H9 (cell line): ENCODE measurements around the gene ASTN2. TPM values are rescaled to one million over a fixed set of nuclear protein-coding genes. Genes with fewer than 3 reads are reported as not detected.

Source experiments
- DNase-seq: peaks from one replicate; pipeline ENCODE4 v3.0.0-alpha.2; 2017
- H2AFZ ChIP-seq: one replicate; pipeline ENCODE4 v1.6.1; 2013; ENCODE audit warnings: mild to moderate bottlenecking, low read length, control low read depth, moderate library complexity
- H2AK5ac ChIP-seq: 2 replicates; pipeline ENCODE4 v1.6.1; 2013; ENCODE audit warnings: low read length, control low read depth, mixed read lengths; ENCODE audit not compliant: insufficient read length
- H2BK120ac ChIP-seq: one replicate; pipeline ENCODE4 v1.6.1; 2013; ENCODE audit warnings: low read depth, mild to moderate bottlenecking, low read length, control low read depth, inconsistent platforms; ENCODE audit not compliant: poor library complexity, severe bottlenecking
- H2BK12ac ChIP-seq: 2 replicates; pipeline ENCODE4 v1.6.1; 2013; ENCODE audit warnings: low read length, control low read depth, mixed read lengths, low read depth; ENCODE audit not compliant: insufficient read length
- H2BK15ac ChIP-seq: 2 replicates; pipeline ENCODE4 v1.6.1; 2013; ENCODE audit warnings: low read depth, low read length, control low read depth
- H2BK20ac ChIP-seq: one replicate; pipeline ENCODE4 v1.6.1; 2013; ENCODE audit warnings: low read depth, mild to moderate bottlenecking, low read length, control low read depth, inconsistent platforms; ENCODE audit not compliant: poor library complexity, severe bottlenecking
- H2BK5ac ChIP-seq: 2 replicates; pipeline ENCODE4 v1.6.1; 2013; ENCODE audit warnings: low read length, control low read depth, mixed read lengths; ENCODE audit not compliant: insufficient read length
- H3K14ac ChIP-seq: 2 replicates; pipeline ENCODE4 v1.6.1; 2013; ENCODE audit warnings: low read length, control low read depth; ENCODE audit not compliant: insufficient read depth
- H3K18ac ChIP-seq: 2 replicates; pipeline ENCODE4 v1.6.1; 2013; ENCODE audit warnings: low read depth, mild to moderate bottlenecking, mixed read lengths, low read length, control low read depth; ENCODE audit not compliant: insufficient read length
- H3K23ac ChIP-seq: 2 replicates; pipeline ENCODE4 v1.6.1; 2013; ENCODE audit warnings: low read length, control low read depth, mixed read lengths, low read depth; ENCODE audit not compliant: insufficient read length
- H3K23me2 ChIP-seq: 2 replicates; pipeline ENCODE4 v1.6.1; 2013; ENCODE audit warnings: low read depth, mild to moderate bottlenecking, mixed read lengths, low read length, control low read depth; ENCODE audit not compliant: insufficient read length, poor library complexity, severe bottlenecking
- H3K27ac ChIP-seq: 2 replicates; pipeline ENCODE4 v1.5.1; 2013; ENCODE audit warnings: low read length, control low read depth, mixed read lengths, low read depth; ENCODE audit not compliant: insufficient read length
- H3K27me3 ChIP-seq: 2 replicates; pipeline ENCODE4 v1.6.1; 2013; ENCODE audit warnings: low read length, control low read depth, inconsistent platforms; ENCODE audit not compliant: insufficient read depth
- H3K4ac ChIP-seq: 2 replicates; pipeline ENCODE4 v1.6.1; 2013; ENCODE audit warnings: low read depth, mild to moderate bottlenecking, control low read depth, inconsistent platforms, low read length, moderate library complexity
- H3K4me1 ChIP-seq: 2 replicates; pipeline ENCODE4 v1.6.1; 2013; ENCODE audit warnings: low read length, control low read depth, inconsistent platforms; ENCODE audit not compliant: insufficient read depth
- H3K4me2 ChIP-seq: 2 replicates; pipeline ENCODE4 v1.6.1; 2013; ENCODE audit warnings: low read length, control low read depth, mixed read lengths; ENCODE audit not compliant: insufficient read length, insufficient read depth
- H3K56ac ChIP-seq: 2 replicates; pipeline ENCODE4 v1.6.1; 2013; ENCODE audit warnings: low read depth, mild to moderate bottlenecking, mixed read lengths, low read length, control low read depth; ENCODE audit not compliant: insufficient read length
- H3K79me1 ChIP-seq: 2 replicates; pipeline ENCODE4 v1.6.1; 2013; ENCODE audit warnings: low read depth, mild to moderate bottlenecking, moderate library complexity, low read length, control low read depth, inconsistent platforms; ENCODE audit not compliant: insufficient read depth, poor library complexity, severe bottlenecking
- H3K79me2 ChIP-seq: 2 replicates; pipeline ENCODE4 v1.6.1; 2013; ENCODE audit warnings: low read length, control low read depth, inconsistent platforms; ENCODE audit not compliant: insufficient read depth
- H3K9ac ChIP-seq: 2 replicates; pipeline ENCODE4 v1.6.1; 2013; ENCODE audit warnings: low read length, control low read depth, mixed read lengths; ENCODE audit not compliant: insufficient read length; ENCODE audit errors: extremely low read depth
- H3K9me3 ChIP-seq: one replicate; pipeline ENCODE4 v1.6.1; 2013; ENCODE audit warnings: low read depth, low read length, inconsistent platforms; ENCODE audit not compliant: control insufficient read depth
- H3T11ph ChIP-seq: one replicate; pipeline ENCODE4 v1.6.1; 2013; ENCODE audit warnings: mild to moderate bottlenecking, low read length, control low read depth, inconsistent platforms
- H4K20me1 ChIP-seq: one replicate; pipeline ENCODE4 v1.6.1; 2013; ENCODE audit not compliant: control insufficient read depth, insufficient read length, insufficient read depth
- H4K5ac ChIP-seq: 2 replicates; pipeline ENCODE4 v1.6.1; 2013; ENCODE audit warnings: low read depth, mild to moderate bottlenecking, mixed read lengths, low read length, control low read depth; ENCODE audit not compliant: insufficient read length
- H4K8ac ChIP-seq: replicated peaks from 2 replicates; pipeline ENCODE4 v1.6.1; 2013; ENCODE audit warnings: low read length, control low read depth, mixed read lengths, low read depth; ENCODE audit not compliant: insufficient read length
- H4K91ac ChIP-seq: 2 replicates; pipeline ENCODE4 v1.6.1; 2013; ENCODE audit warnings: low read depth, mild to moderate bottlenecking, moderate library complexity, mixed read lengths, low read length, control low read depth; ENCODE audit not compliant: insufficient read length
- H3K27ac Mint-ChIP-seq, 3 experiments: 2 replicates in 2 of 3; 3 replicates in 1 of 3; pipeline ENCODE4 v1.8.0; 2020 to 2021; ENCODE audit warnings: mixed read lengths in 3 of 3, mild to moderate bottlenecking in 1 of 3, moderate library complexity in 1 of 3
- H3K27me3 Mint-ChIP-seq: 2 replicates; pipeline ENCODE4 v1.8.0; 2021; ENCODE audit warnings: low read depth, mild to moderate bottlenecking, moderate library complexity, mixed read lengths
- H3K36me3 Mint-ChIP-seq, 3 experiments: 2 replicates in 2 of 3; 3 replicates in 1 of 3; pipeline ENCODE4 v1.8.0; 2020 to 2021; ENCODE audit warnings: low read depth in 3 of 3, mixed read lengths in 3 of 3; ENCODE audit not compliant: insufficient read depth in 1 of 3
- H3K4me1 Mint-ChIP-seq, 2 experiments: 2 replicates each; pipeline ENCODE4 v1.8.0; 2020; ENCODE audit warnings: mixed read lengths in 2 of 2
- H3K4me3 Mint-ChIP-seq, 2 experiments: 2 replicates in 1 of 2; 3 replicates in 1 of 2; pipeline ENCODE4 v1.8.0; 2020 to 2021; ENCODE audit warnings: mild to moderate bottlenecking in 2 of 2, mixed read lengths in 2 of 2, moderate library complexity in 1 of 2
- H3K9me3 Mint-ChIP-seq, 2 experiments: 2 replicates in 1 of 2; 3 replicates in 1 of 2; pipeline ENCODE4 v1.8.0; 2020; ENCODE audit warnings: mild to moderate bottlenecking in 2 of 2, mixed read lengths in 2 of 2, moderate library complexity in 1 of 2
- CTCF ChIP-seq: fragments of 200-600 bp; sonication (generic); conservative IDR thresholded peaks from 3 replicates; pipeline ENCODE4 v1.8.0; 2021; ENCODE audit warnings: antibody characterized with exemption, mild to moderate bottlenecking
- WGBS: extraction: QIAGEN DNeasy Blood & Tissue Kit; methylation state at CpG from one replicate; pipeline ENCODE4 v1.1.7; 2013; ENCODE audit warnings: missing lambda C conversion rate, low lambda C conversion rate, mixed read lengths; ENCODE audit not compliant: insufficient read length; ENCODE audit errors: extremely low coverage; 5-methylcytosine and 5-hydroxymethylcytosine counted together
- total RNA-seq: library from RNA; stranded (reverse); gene quantifications from 2 replicates; pipeline ENCODE4 v1.2.1, GENCODE V29; 2021

Gene ASTN2
- total RNA-seq, 1 experiment from 2014 or later = 9.7 TPM

- Mint-ChIP-seq H3K4me1 (no peaks in the 10 kb centered on the region), H3K4me3 (no peak overlapping the region), H3K27ac (no peak overlapping the region), H3K27me3 (no peaks in the 10 kb centered on the region), H3K9me3 (peaks cover 0 to 3% of the 10 kb centered on the region in 2 experiments; a peak in 1 of 5 replicates), H3K36me3 (peaks cover 0 to 5% (median 0%) of the 10 kb centered on the region in 3 experiments; a peak in 1 of 7 replicates)
- TF ChIP-seq CTCF = no peak
- Histone ChIP-seq H3K23ac (no peak overlapping the region), H3K27ac (no peak overlapping the region), H2BK20ac (no peak overlapping the region), H3K27me3 (no peaks in the 10 kb centered on the region), H3K9ac (no peak overlapping the region), H2BK15ac (no peak overlapping the region), H3T11ph (no peak overlapping the region), H4K91ac (no peak overlapping the region), H3K79me1 (no peaks in the 10 kb centered on the region), H3K9me3 (no peaks in the 10 kb centered on the region), H3K14ac (no peak overlapping the region), H2BK120ac (no peak overlapping the region), H3K23me2 (no peaks in the 10 kb centered on the region), H2AFZ (no peak overlapping the region), H3K79me2 (no peaks in the 10 kb centered on the region), H4K8ac (no peak overlapping the region), H4K20me1 (no peaks in the 10 kb centered on the region), H3K4me1 (no peaks in the 10 kb centered on the region), H2AK5ac (no peak overlapping the region), H2BK5ac (no peak overlapping the region), H3K4me2 (no peak overlapping the region), H3K4ac (no peak overlapping the region), H4K5ac (no peak overlapping the region), H3K56ac (no peak overlapping the region), H2BK12ac (no peak overlapping the region), H3K18ac (no peak overlapping the region)
- DNase-seq = no peak
- no CpG with 5 or more reads among the region's 1 CpG for WGBS
Measured at GRCh38 chr9:116953271-116953670, 461.6 kb downstream of the ASTN2 start.
